NCI-H345 treated with DMSO at 0.1 percent for 48 hours (cell line): ENCODE results near the gene PLCB1.

Experiments
- DNase-seq: peaks from one replicate; lab custom pipeline; 2025; ENCODE audit not compliant: unreplicated experiment; lab: John Stamatoyannopoulos, UW

Gene PLCB1

DNA sequence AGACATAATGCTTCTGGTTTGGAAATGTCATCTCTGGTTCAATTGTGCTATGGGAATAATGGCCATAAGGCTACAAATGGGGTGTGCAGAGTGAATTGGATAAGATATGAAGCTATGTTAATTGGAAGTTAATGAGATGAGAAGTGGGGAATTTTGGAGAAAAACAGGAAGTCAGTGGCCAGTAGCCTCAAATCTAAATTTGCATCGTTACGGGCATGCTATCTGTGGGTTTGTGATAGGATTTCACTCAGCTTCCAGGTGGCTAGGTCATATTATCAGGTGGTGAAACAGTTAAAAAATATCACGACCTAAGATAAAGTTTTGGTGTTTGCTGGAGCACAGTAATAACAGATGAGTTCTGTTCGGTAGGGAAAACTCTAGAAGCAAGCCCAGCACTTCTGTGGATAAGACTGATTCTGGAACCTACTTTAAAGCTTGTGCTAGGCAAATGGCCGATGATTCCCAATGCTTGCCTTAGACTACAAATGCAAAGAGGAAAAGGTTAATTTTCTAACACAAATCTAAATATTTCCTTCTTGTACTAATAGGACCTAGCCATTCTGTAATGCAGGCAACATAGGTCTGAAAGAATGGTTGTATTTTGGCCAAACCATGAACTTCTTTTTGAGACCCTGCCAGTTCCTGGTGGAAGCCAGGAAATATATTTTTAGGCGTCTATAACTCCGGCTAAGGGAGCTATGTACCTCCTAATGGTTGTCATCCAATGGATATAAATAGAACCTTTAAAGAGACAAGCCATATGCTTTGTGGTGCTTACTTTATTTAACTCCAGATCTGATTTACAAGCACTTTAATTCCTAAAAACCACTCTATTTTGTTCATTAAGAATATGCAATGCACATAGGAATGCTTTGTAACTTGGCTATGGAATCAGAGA, 111.0 kb downstream of the PLCB1 start:
- no peak for DNase-seq

DNA sequence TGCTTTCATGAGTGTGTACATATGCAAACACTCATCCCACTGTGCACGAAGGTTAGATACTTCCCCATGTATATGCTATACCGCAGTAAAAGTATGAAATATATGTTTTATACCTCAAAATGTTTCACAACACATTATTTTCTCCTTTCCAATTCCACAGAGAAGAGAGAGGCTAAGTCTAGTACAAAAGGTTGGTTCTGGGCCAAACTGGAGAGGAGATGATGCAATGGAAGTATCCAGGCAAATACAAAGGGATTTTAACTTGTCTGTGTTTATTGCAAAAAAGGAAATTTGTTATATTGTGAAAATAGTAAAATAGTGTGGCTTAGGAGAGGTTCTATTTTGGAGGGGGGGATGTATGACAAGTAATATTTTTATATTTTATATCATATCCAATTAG, 112.6 kb downstream of the PLCB1 start:
- DNase-seq, result no peak

DNA sequence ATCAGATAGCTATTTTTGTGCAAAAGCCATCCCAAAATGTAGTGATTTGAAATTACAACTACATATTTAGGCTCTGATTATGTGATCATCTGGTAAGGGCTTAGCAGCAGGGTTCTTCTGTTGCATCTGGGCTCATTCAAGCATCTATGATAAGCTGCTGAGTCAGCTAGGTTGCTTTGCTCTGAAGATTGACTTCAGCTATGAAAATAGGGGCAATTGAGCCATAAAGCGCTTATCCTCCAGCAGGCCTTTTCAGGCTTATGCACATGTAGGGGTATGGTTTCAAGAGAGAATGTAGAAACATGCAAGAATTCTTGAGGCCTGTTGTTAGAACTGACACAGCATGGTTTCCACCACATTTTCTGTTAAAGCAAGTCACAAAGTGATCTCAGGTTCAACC, 114.1 kb downstream of the PLCB1 start:
- no peak for DNase-seq

DNA sequence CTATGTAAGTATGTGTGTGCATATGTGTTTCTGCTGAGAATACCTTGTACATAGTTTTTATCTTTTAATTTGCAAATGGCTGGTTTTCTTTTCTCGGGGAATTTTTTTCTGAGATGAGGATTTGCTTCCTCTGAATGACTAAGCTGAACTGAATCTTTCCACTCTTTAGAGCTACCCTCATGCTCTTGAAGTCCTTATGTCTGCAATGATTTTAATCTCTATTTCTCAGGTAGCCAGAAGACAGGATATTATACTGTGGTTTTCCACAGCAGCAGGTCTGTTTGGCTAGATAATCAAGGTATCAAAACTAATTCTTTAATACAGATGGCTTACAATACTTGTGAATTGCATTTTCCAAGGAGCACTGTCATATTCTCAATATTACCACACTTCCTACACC, 114.7 kb downstream of the PLCB1 start:
- DNase-seq, result no peak

GRCh38 chr20:8248051-8248450, 116.0 kb downstream of the PLCB1 start:
- no peak for DNase-seq

DNA sequence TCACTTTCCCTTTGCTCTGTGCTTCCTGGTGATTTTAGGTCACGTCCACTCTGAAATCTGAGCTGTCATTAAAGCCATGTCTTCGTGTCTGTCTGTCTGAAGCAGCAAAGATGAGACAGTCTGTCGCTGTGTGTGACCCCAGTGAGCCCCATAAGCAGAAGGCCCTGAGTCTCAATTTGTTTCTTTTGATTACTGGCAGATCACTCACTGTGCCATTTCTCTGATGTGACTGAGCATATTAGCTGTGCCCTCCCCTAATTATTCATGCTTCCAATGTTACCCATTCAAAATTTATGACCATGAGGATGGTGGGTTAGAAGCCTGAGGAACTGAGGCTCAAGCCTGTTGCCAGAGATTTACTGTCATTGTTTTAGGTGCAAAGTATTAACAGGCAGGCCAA, 117.6 kb downstream of the PLCB1 start:
- no peak for DNase-seq

DNA sequence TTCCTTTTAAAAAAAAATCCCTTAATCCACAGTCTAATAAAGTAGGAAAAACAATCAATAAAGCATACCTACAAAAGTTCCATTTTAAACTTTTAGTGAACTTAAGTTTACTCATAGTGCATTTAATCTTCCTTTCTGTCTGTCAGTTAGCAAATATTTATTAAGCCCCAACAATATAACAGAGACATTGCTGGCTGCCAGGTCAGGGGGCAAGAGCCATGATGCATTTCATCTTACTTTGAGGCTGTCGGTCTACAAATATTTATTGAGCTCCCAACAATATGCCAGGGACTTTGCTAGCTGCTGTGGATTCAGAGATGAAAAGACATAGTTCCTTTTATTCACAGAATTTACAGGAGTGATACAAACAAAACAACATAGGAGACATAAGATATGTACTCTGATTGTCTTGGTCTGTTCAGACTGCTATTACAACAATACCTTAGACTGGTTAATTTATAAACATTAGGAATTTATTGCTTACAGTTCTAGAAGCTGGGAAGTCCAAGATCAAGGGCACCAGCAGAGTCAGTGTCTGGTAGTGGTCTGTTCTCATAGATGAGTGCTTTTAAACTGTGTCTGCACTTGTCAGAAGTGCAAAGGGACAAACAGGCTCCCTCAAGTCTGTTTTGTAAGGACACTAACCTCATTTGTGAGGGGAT, 118.6 kb downstream of the PLCB1 start:
- no peak for DNase-seq

DNA sequence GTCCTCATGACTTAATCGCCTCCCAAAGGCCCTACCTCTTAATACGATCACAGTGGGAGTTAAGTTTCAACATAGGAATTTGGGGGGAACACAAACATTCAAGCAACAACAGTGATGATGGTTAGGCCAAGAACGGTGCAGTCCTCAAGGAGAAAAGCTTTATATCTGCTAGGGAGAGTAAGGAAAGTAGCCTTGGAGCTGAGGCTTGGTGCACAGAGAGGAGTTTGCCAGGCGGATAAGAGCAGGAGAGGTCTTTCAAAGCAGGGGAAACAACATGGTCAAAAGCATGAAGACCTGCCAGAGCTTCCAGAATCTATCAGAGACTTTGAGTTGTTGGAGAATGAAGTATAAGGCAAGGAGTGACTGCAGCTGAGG, 119.1 kb downstream of the PLCB1 start:
- no peak for DNase-seq

- DNase-seq, result no peak
Observed at GRCh38 chr20:8254911-8255582, 123.0 kb downstream of the PLCB1 start.

GRCh38 chr20:8255945-8256632, 124.0 kb downstream of the PLCB1 start:
- no peak for DNase-seq

- no peak for DNase-seq
Observed at GRCh38 chr20:8260837-8261251, 128.8 kb downstream of the PLCB1 start.

- DNase-seq, result no peak
Observed at GRCh38 chr20:8262721-8263120, 130.7 kb downstream of the PLCB1 start.

DNA sequence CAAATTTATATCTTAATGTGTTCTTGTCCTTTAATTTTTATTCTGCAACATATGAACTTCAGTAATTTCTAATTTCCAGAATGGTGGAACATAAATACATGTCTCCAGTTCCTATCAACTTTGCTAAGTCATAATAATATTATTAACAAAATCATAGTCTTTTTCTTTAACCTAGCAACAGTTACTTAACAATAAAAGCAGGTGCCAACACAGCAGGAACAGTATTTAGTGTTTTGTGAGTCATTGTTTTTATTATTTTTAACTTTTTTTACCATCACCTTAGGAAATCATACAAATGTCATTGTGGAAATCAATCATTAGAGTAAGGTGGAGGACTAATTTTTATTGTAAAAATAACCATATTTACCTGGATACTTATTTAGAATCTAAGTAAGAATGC, 133.5 kb downstream of the PLCB1 start:
- DNase-seq, result no peak

- DNase-seq, result peak; percentile 98
Observed at GRCh38 chr20:8267009-8267408, 134.9 kb downstream of the PLCB1 start.

- DNase-seq, result no peak
Observed at GRCh38 chr20:8271727-8272126, 139.7 kb downstream of the PLCB1 start.

- no peak for DNase-seq
Observed at GRCh38 chr20:8272766-8273165, 140.7 kb downstream of the PLCB1 start.

GRCh38 chr20:8284902-8285301, 152.8 kb downstream of the PLCB1 start:
- no peak for DNase-seq

- no peak for DNase-seq
Observed at GRCh38 chr20:8287340-8287739, 155.3 kb downstream of the PLCB1 start.

DNA sequence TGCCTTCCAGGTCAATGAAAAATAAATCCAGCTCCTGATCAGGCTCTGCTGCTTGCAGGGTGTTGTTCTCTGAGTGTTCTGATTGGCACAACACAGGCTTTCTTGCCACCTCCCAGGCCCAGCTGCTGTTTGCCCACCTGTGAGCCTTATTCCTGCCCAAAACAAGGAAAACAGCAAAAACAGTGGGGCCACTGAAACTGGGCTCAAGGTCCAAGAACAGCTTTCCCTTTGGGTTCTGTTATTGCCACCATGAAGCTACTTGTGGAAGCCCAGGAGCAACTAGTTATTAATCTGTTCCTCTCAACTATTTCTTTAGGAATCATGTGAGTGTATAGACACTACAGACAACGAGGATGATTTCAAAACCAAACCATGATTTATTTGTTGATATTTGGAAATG, 159.1 kb downstream of the PLCB1 start:
- no peak for DNase-seq

GRCh38 chr20:8291873-8292272, 159.8 kb downstream of the PLCB1 start:
- DNase-seq, result no peak

GRCh38 chr20:8292793-8293192, 160.7 kb downstream of the PLCB1 start:
- no peak for DNase-seq
